ENCODE data around the gene ADGRG1.

ADGRG1 gene

GRCh38 chr16:57651344-57652333 is 23.2 kb downstream of the ADGRG1 start:
- DNase-seq, result no peak

GRCh38 chr16:57652695-57653471 is 24.5 kb downstream of the ADGRG1 start:
- DNase-seq, result no peak

- no peak for DNase-seq
Measured at GRCh38 chr16:57653936-57654335, 25.5 kb downstream of the ADGRG1 start.

- DNase-seq, result no peak
Measured at GRCh38 chr16:57656342-57656955, 28.0 kb downstream of the ADGRG1 start.

GRCh38 chr16:57657228-57657627 is 28.8 kb downstream of the ADGRG1 start:
- no peak for DNase-seq

- DNase-seq, result no peak
Measured at GRCh38 chr16:57658130-57658877, 29.9 kb downstream of the ADGRG1 start.

- no peak for DNase-seq
Measured at GRCh38 chr16:57658878-57659674, 30.6 kb downstream of the ADGRG1 start.

GRCh38 chr16:57660715-57661463 is 32.5 kb downstream of the ADGRG1 start:
- DNase-seq, result no peak

GRCh38 chr16:57661510-57661909 is 33.1 kb downstream of the ADGRG1 start:
- no peak for DNase-seq

GRCh38 chr16:57661936-57662906 is 33.8 kb downstream of the ADGRG1 start:
- DNase-seq, result no peak

GRCh38 chr16:57663436-57663835 is 35.0 kb downstream of the ADGRG1 start:
- DNase-seq, result no peak

GRCh38 chr16:57663917-57664661 is 35.7 kb downstream of the ADGRG1 start:
- no peak for DNase-seq

GRCh38 chr16:57664662-57665025 is 36.2 kb downstream of the ADGRG1 start:
- no peak for DNase-seq

GRCh38 chr16:57665541-57665940 is 37.1 kb downstream of the ADGRG1 start:
- no peak for DNase-seq

GRCh38 chr16:57666353-57667047 is 38.1 kb downstream of the ADGRG1 start:
- no peak for DNase-seq

- no peak for DNase-seq
Measured at GRCh38 chr16:57667048-57667525, 38.7 kb downstream of the ADGRG1 start.

- DNase-seq, result no peak
Measured at GRCh38 chr16:57667526-57668262, 39.3 kb downstream of the ADGRG1 start.

- no peak for DNase-seq
Measured at GRCh38 chr16:57668263-57668571, 39.8 kb downstream of the ADGRG1 start, which contains the start of gene ADGRG3. Gene ADGRG3, plus strand, starts transcription at chr16:57668306. Its CDS starts 42 bp downstream, at chr16:57668348.

Measured in stimulated activated CD4-positive, alpha-beta T cell treated with anti-CD3 and anti-CD28 coated beads, Interleukin-2, amount 100 ng/mL, for 24 hours (primary cell).